ENCODE results near the gene PTPRG.

- no peak for TF ChIP-seq CTCF (IDR thresholded peaks at IDR 0.05)
- TF ChIP-seq POLR2A (IDR thresholded peaks at IDR 0.05): no peak
These were observed 302.2 kb downstream of the PTPRG start for GRCh38 chr3:61863579-61863978.

All from right lobe of liver (tissue), 4 donors.